ENCODE data around the gene ZMYND8.

Gene ZMYND8

GRCh38 chr20:47173596-47174216, 182.8 kb downstream of the ZMYND8 start:
- DNase-seq (ENCODE audit: low read depth) = no peak

- DNase-seq (ENCODE audit: low read depth) = no peak
Observed at GRCh38 chr20:47172579-47172978, 183.9 kb downstream of the ZMYND8 start.

- no peak for DNase-seq (ENCODE audit: low read depth)
Observed at GRCh38 chr20:47167846-47168245, 188.7 kb downstream of the ZMYND8 start.

- DNase-seq (ENCODE audit: low read depth) = no peak
Observed at GRCh38 chr20:47165376-47165865, 191.1 kb downstream of the ZMYND8 start.

- DNase-seq (ENCODE audit: low read depth) = no peak
Observed at GRCh38 chr20:47164140-47164539, 192.4 kb downstream of the ZMYND8 start.

GRCh38 chr20:47161411-47161810, 195.1 kb downstream of the ZMYND8 start:
- DNase-seq (ENCODE audit: low read depth) = no peak

- no peak for DNase-seq (ENCODE audit: low read depth)
Observed at GRCh38 chr20:47160992-47161391, 195.5 kb downstream of the ZMYND8 start.

GRCh38 chr20:47160240-47160639, 196.3 kb downstream of the ZMYND8 start:
- no peak for DNase-seq (ENCODE audit: low read depth)

All from non-pigmented ciliary epithelial cell (primary cell).